Measurements from ENCODE around the gene PRDM10.
"Not testable (repeated sequence)": the region's sequence is repeated elsewhere in the genome, so short reads cannot be mapped to it uniquely, and the experiment has no call there.

Gene PRDM10

GRCh38 chr11:129895126-129896041 is 107.3 kb downstream of the PRDM10 start, which contains the start of gene NFRKB:
Gene NFRKB (minus strand): TSS chr11:129895578. CDS start chr11:129892849, 2,729 bp downstream.
- DNase-seq (ENCODE audit: low read depth) = peak; percentile 90

- no peak for DNase-seq (ENCODE audit: low read depth)
These were observed 108.1 kb downstream of the PRDM10 start for GRCh38 chr11:129894278-129895125.

- no peak for DNase-seq (ENCODE audit: low read depth)
These were observed 114.2 kb downstream of the PRDM10 start for GRCh38 chr11:129888451-129888850.

- no peak for DNase-seq (ENCODE audit: low read depth)
These were observed 117.3 kb downstream of the PRDM10 start for GRCh38 chr11:129885381-129885780.

GRCh38 chr11:129884581-129884980 is 118.1 kb downstream of the PRDM10 start:
- DNase-seq (ENCODE audit: low read depth) = no peak

GRCh38 chr11:129881570-129882170 is 121.0 kb downstream of the PRDM10 start:
- peak; percentile 24 for DNase-seq (ENCODE audit: low read depth)

GRCh38 chr11:129880311-129880710 is 122.3 kb downstream of the PRDM10 start:
- no peak for DNase-seq (ENCODE audit: low read depth)

- DNase-seq (ENCODE audit: low read depth) = no peak
These were observed 130.7 kb downstream of the PRDM10 start for GRCh38 chr11:129871914-129872313.

- DNase-seq (ENCODE audit: low read depth) = not testable (repeated sequence)
These were observed 134.0 kb downstream of the PRDM10 start for GRCh38 chr11:129868626-129869025.

GRCh38 chr11:129866311-129866710 is 136.3 kb downstream of the PRDM10 start:
- no peak for DNase-seq (ENCODE audit: low read depth)

GRCh38 chr11:129865701-129866100 is 136.9 kb downstream of the PRDM10 start:
- DNase-seq (ENCODE audit: low read depth) = no peak

GRCh38 chr11:129864811-129865210 is 137.8 kb downstream of the PRDM10 start:
- no peak for DNase-seq (ENCODE audit: low read depth)

GRCh38 chr11:129861702-129862522 is 140.7 kb downstream of the PRDM10 start:
- no peak for DNase-seq (ENCODE audit: low read depth)

- DNase-seq (ENCODE audit: low read depth) = no peak
These were observed 146.6 kb downstream of the PRDM10 start for GRCh38 chr11:129856036-129856435.

- DNase-seq (ENCODE audit: low read depth) = no peak
These were observed 147.5 kb downstream of the PRDM10 start for GRCh38 chr11:129855086-129855485.

- no peak for DNase-seq (ENCODE audit: low read depth)
These were observed 148.3 kb downstream of the PRDM10 start for GRCh38 chr11:129854232-129854805.

GRCh38 chr11:129853518-129854231 is 149.0 kb downstream of the PRDM10 start:
- no peak for DNase-seq (ENCODE audit: low read depth)

GRCh38 chr11:129852125-129852740 is 150.4 kb downstream of the PRDM10 start:
- DNase-seq (ENCODE audit: low read depth) = no peak

Measured in activated T-cell treated with anti-CD3 and anti-CD28 coated beads for 48 hours (primary cell).